ENCODE results near the gene CSGALNACT2.

DNA sequence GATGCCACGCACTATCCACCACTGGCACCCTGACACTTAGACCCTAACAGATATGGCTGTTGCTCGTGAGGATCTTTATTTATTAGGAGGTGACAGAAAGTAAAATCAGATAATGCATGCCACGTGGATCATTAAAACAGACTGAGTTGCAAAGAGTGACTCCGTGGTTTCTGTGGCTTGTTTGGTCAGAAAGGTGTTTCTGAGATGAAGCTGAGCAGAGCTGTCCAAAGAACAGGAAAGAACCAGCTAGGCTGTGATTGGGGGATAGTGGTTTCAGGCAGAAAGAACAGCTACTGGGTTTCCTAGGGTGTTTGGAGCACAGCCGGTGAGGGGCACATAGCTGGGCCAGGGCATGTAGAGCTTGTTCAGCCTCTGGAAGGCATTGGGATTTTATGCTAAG, 34.4 kb downstream of the CSGALNACT2 start:
- no peak for TF ChIP-seq EZH2phosphoT487 (IDR thresholded peaks at IDR 0.05; ENCODE audit: low read depth)
- TF ChIP-seq, protein P1, sequence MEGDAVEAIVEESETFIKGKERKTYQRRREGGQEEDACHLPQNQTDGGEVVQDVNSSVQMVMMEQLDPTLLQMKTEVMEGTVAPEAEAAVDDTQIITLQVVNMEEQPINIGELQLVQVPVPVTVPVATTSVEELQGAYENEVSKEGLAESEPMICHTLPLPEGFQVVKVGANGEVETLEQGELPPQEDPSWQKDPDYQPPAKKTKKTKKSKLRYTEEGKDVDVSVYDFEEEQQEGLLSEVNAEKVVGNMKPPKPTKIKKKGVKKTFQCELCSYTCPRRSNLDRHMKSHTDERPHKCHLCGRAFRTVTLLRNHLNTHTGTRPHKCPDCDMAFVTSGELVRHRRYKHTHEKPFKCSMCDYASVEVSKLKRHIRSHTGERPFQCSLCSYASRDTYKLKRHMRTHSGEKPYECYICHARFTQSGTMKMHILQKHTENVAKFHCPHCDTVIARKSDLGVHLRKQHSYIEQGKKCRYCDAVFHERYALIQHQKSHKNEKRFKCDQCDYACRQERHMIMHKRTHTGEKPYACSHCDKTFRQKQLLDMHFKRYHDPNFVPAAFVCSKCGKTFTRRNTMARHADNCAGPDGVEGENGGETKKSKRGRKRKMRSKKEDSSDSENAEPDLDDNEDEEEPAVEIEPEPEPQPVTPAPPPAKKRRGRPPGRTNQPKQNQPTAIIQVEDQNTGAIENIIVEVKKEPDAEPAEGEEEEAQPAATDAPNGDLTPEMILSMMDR (IDR thresholded peaks at IDR 0.05; ENCODE audit: low read depth, low read length) = no peak

Data from OCI-LY3 (cell line).